ENCODE measurements around the gene MAN2A1.
"Not testable (repeated sequence)": the region's sequence is repeated elsewhere in the genome, so short reads cannot be mapped to it uniquely, and the experiment has no call there.

The MAN2A1 gene

GRCh38 chr5:109829331-109829730, 139.6 kb downstream of the MAN2A1 start:
- ChIA-PET CTCF (no interaction called here), POLR2A (no interaction called here)
- no peak for TF ChIP-seq CTCF (IDR thresholded peaks at IDR 0.05; ENCODE audit: insufficient read depth, low read length, missing control alignments)
- no peak for DNase-seq (ENCODE audit: low read depth, low spot score)
- H3K4me3 ChIP-seq (ENCODE audit: low read depth, low read length), result no peak overlapping the region

- no peak overlapping the region for H3K4me3 ChIP-seq (ENCODE audit: low read depth, low read length)
- ChIA-PET CTCF (no interaction called here), POLR2A (no interaction called here)
- no peak for TF ChIP-seq CTCF (IDR thresholded peaks at IDR 0.05; ENCODE audit: insufficient read depth, low read length, missing control alignments)
- DNase-seq (ENCODE audit: low read depth, low spot score), result no peak
These were observed 141.3 kb downstream of the MAN2A1 start for GRCh38 chr5:109830955-109831502.

GRCh38 chr5:109832207-109833188, 142.8 kb downstream of the MAN2A1 start:
- POLR2A ChIA-PET; CTCF ChIA-PET; H3K4me3 ChIP-seq (ENCODE audit: low read depth, low read length): not testable (repeated sequence)

GRCh38 chr5:109833946-109834345, 144.2 kb downstream of the MAN2A1 start:
- POLR2A ChIA-PET, result no interaction called here
- no peak for DNase-seq (ENCODE audit: low read depth, low spot score)
- TF ChIP-seq CTCF (IDR thresholded peaks at IDR 0.05; ENCODE audit: insufficient read depth, low read length, missing control alignments), result no peak
- no peak overlapping the region for H3K4me3 ChIP-seq (ENCODE audit: low read depth, low read length)
- CTCF ChIA-PET, result interaction anchor here (1.3 kb wide), 1 partner anchor 20 kb away, joined by 3 read pairs; no protein-coding TSS in a partner anchor

More at GRCh38 chr5:109832207-109833188, 142.8 kb downstream of the MAN2A1 start:
- not testable (repeated sequence) for DNase-seq (ENCODE audit: low read depth, low spot score)

GRCh38 chr5:109836280-109836679, 146.6 kb downstream of the MAN2A1 start:
- TF ChIP-seq CTCF (IDR thresholded peaks at IDR 0.05; ENCODE audit: insufficient read depth, low read length, missing control alignments), result no peak
- POLR2A ChIA-PET, result no interaction called here
- H3K4me3 ChIP-seq (ENCODE audit: low read depth, low read length), result no peak overlapping the region
- CTCF ChIA-PET, result no interaction called here
- no peak for DNase-seq (ENCODE audit: low read depth, low spot score)

DNA sequence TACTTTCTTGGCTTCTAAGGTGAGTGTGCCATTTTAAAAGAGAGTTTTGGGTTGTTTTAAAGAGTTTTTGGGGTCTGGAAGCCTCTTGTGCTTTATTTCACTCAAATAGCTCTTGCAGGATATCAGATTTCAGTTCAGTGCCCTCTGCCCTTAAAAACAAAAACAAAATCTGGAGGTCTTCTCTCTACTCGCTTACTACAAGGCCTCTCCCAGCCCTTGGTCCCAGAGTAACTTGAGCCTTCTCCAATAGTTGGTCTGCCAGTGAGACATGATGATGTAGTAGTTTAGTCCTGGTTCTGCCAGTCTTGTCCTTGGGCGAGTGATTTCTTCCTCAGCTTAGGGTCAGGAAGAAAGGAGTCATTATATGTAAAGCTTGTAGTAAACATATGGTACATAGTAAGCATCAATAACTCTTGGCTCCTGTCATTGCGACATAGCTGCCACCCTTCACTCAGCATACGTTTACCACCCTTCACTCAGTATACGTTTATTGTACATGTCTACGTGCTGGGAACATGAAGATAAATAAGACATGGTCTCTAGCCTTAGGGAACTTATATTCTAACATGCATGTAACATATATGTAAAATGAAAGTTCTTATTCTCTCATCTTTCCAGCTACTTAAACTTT, 147.6 kb downstream of the MAN2A1 start:
- no peak for TF ChIP-seq CTCF (IDR thresholded peaks at IDR 0.05; ENCODE audit: insufficient read depth, low read length, missing control alignments)
- ChIA-PET CTCF (interaction anchor here (2.9 kb wide), 1 partner anchor 147 kb away, joined by 8 read pairs; the partner anchor contains the start of gene MAN2A1), POLR2A (no interaction called here)
- DNase-seq (ENCODE audit: low read depth, low spot score), result no peak
- no peak overlapping the region for H3K4me3 ChIP-seq (ENCODE audit: low read depth, low read length)

All from AG04449 (cell line).